Ovary (tissue), 9 donors: ENCODE data around the gene LILRA1. TPM values are rescaled to one million over a fixed set of nuclear protein-coding genes. Genes with fewer than 3 reads are reported as not detected.

ENCODE experiments used
- DNase-seq, 5 donors: peaks; one replicate each; pipeline ENCODE4 v3.0.0-alpha.2; 2019 to 2020
- H3K27ac ChIP-seq, 2 donors: fragments of 200-600 bp; one replicate each; pipeline versions ENCODE4 v1.5.1 to v1.8.0; 2019 to 2022
- H3K27me3 ChIP-seq: fragments of 200-600 bp; one replicate; pipeline ENCODE4 v1.8.0; 2022
- H3K36me3 ChIP-seq: fragments of 200-600 bp; sonication (generic); one replicate; pipeline ENCODE4 v1.5.1; 2019
- H3K4me1 ChIP-seq: one replicate; pipeline ENCODE4 v1.8.1; 2013; ENCODE audit warnings: mild to moderate bottlenecking, moderate library complexity; ENCODE audit not compliant: insufficient read depth
- H3K4me3 ChIP-seq: fragments of 200-600 bp; sonication (generic); one replicate; pipeline ENCODE4 v1.5.1; 2017
- H3K9me3 ChIP-seq, 2 donors: fragments of 200-600 bp in 1 of 2; sonication (generic) in 1 of 2; one replicate each; pipeline versions ENCODE4 v1.5.1 to v1.8.1; 2013 to 2019; ENCODE audit warnings: mild to moderate bottlenecking in 1 of 2, moderate library complexity in 1 of 2
- CTCF ChIP-seq, 3 donors: fragments of 450-650 bp in 2 of 3; fragments of 200-600 bp in 1 of 3; IDR thresholded peaks; one replicate each; pipeline versions ENCODE4 v1.5.1 to v1.8.0; 2016 to 2022; ENCODE audit warnings: antibody characterized with exemption in 3 of 3, mild to moderate bottlenecking in 1 of 3
- EP300 ChIP-seq: sonication (generic); formaldehyde crosslinking; IDR thresholded peaks from one replicate; pipeline ENCODE4 v1.6.1; 2017; ENCODE audit warnings: antibody characterized with exemption
- POLR2A ChIP-seq: fragments of 450-650 bp; IDR thresholded peaks from one replicate; pipeline ENCODE4 v1.6.1; 2017; ENCODE audit warnings: antibody characterized with exemption, mild to moderate bottlenecking, moderate library complexity
- WGBS, 3 donors: extraction: QIAGEN DNeasy Blood & Tissue Kit in 1 of 3; methylation state at CpG; one replicate each; pipeline versions ENCODE4 v1.1.5 to v1.1.7; 2013 to 2017; 5-methylcytosine and 5-hydroxymethylcytosine counted together
- intact Hi-C, 4 donors: fragments of 100-400 bp; cut with DNase I; formaldehyde crosslinking; loops; one replicate each; pipeline versions ENCODE4 v1.11.0 to v1.15.1; 2022 to 2023
- polyA plus RNA-seq, 2 donors: library from polyadenylated mRNA; stranded (reverse); fragments of 200-250 nt in 1 of 2; fragments of 350-450 nt in 1 of 2; fragmentation: Illumina TruSeq in 1 of 2; extraction: RNeasy Lipid Tissue Mini Kit (QIAGEN cat#74804) in 1 of 2; gene quantifications; one replicate each; pipeline ENCODE4 v1.2.3, GENCODE V29; 2013 to 2014
- total RNA-seq, 7 donors: library from RNA; depleted of rRNA in 2 of 7; stranded (reverse); fragments of >200 nt in 2 of 7; fragmentation: NEBNext Ultra II Directional in 3 of 7; extraction: Animal tissue kit (Norgen Biotek cat#: 25700) in 3 of 7; gene quantifications; one replicate each; pipeline versions ENCODE4 v1.1.0 to v1.2.4, GENCODE V29; 2016 to 2023
- donor health status: DM: no; HTN: no; CAD: no; lungs with moderate emphysema.
- donor health status: DM: no; HTN: no; CAD: no.
- donor health status: Bipolar disorder and iron deficiency.
- donor health status: DM: yes; HTN: yes; CAD: no.
- donor health status: DM: no; HTN: no; CAD: no.
- donor health status: DM: yes; HTN: yes; CAD: no.

The LILRA1 gene
- total and polyA plus RNA-seq, 9 donors, result 0.15 to 3.1 (median 0.36) TPM

GRCh38 chr19:54600212-54600611 is 6.8 kb downstream of the LILRA1 start:
- Histone ChIP-seq H3K36me3 (no peaks in the 10 kb centered on the region), H3K27me3 (no peaks in the 10 kb centered on the region), H3K4me3 (no peak overlapping the region), H3K9me3 (no peaks in the 10 kb centered on the region), H3K4me1 (no peaks in the 10 kb centered on the region), H3K27ac (no peak overlapping the region)
- no peak for DNase-seq
- no peak for TF ChIP-seq POLR2A
- TF ChIP-seq CTCF (IDR thresholded peaks at IDR 0.05), result no peak
- TF ChIP-seq EP300, result no peak
- WGBS, 3 donors, result 60 to 69% (median 61%) methylated on average over 5 of the region's 5 CpGs
- intact Hi-C loops, result no loop called here

- intact Hi-C loops, result no loop called here
- no peak for DNase-seq
- TF ChIP-seq EP300, result no peak
- no peak for TF ChIP-seq CTCF (IDR thresholded peaks at IDR 0.05)
- TF ChIP-seq POLR2A, result no peak
- whole genome bisulfite sequencing, 3 donors, result 36 to 60% (median 56%) methylated on average over 4 of the region's 4 CpGs
- no peak overlapping the region for H3K4me3 ChIP-seq
- H3K9me3 ChIP-seq, result no peaks in the 10 kb centered on the region
- no peak overlapping the region for H3K27ac ChIP-seq
- H3K36me3 ChIP-seq, result no peaks in the 10 kb centered on the region
- H3K27me3 ChIP-seq, result no peaks in the 10 kb centered on the region
- no peaks in the 10 kb centered on the region for H3K4me1 ChIP-seq
These were observed 12.8 kb downstream of the LILRA1 start for GRCh38 chr19:54606230-54606629.

GRCh38 chr19:54606891-54607784 is 13.7 kb downstream of the LILRA1 start:
- Histone ChIP-seq H3K4me1 (no peaks in the 10 kb centered on the region), H3K36me3 (no peaks in the 10 kb centered on the region), H3K4me3 (no peak overlapping the region), H3K27ac (no peak overlapping the region), H3K9me3 (no peaks in the 10 kb centered on the region), H3K27me3 (no peaks in the 10 kb centered on the region)
- no peak for DNase-seq
- WGBS, 3 donors, result 72 to 78% (median 76%) methylated on average over 16 of the region's 16 CpGs
- TF ChIP-seq EP300 (no peak), POLR2A (no peak), CTCF (IDR thresholded peaks at IDR 0.05) (no peak)
- intact Hi-C loops, result no loop called here

GRCh38 chr19:54607785-54608150 is 14.3 kb downstream of the LILRA1 start:
- H3K4me3 ChIP-seq, result no peak overlapping the region
- no peak for DNase-seq
- no peaks in the 10 kb centered on the region for H3K9me3 ChIP-seq
- H3K4me1 ChIP-seq, result no peaks in the 10 kb centered on the region
- H3K36me3 ChIP-seq, result no peaks in the 10 kb centered on the region
- TF ChIP-seq POLR2A (no peak), EP300 (no peak), CTCF (IDR thresholded peaks at IDR 0.05) (no peak)
- H3K27ac ChIP-seq, result no peak overlapping the region
- H3K27me3 ChIP-seq, result no peaks in the 10 kb centered on the region
- 66 to 80% (median 70%) methylated on average over 5 of the region's 5 CpGs for WGBS, 3 donors
- intact Hi-C loops, result no loop called here
